Measurements from ENCODE around the gene UQCRQ.

DNA sequence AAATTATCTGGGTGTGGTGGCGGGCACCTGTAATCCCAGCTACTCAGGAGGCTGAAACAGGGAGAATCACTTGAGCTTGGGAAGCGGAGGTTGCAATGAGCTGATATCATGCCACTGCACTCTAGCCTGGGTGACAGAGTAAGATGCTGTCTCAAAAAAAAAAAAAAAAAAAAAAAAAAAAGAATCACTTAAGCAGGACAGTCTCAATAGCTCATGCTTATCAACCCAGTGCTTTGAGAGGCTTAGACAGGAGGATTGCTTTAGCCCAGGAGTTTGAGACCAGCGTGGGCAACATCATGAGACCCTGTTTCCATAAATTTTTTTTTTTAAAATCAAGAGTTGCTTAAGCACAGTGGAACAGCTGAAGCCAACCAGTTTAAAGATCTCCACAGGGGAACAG is 49.6 kb downstream of the UQCRQ start:
- TF ChIP-seq, protein P1, sequence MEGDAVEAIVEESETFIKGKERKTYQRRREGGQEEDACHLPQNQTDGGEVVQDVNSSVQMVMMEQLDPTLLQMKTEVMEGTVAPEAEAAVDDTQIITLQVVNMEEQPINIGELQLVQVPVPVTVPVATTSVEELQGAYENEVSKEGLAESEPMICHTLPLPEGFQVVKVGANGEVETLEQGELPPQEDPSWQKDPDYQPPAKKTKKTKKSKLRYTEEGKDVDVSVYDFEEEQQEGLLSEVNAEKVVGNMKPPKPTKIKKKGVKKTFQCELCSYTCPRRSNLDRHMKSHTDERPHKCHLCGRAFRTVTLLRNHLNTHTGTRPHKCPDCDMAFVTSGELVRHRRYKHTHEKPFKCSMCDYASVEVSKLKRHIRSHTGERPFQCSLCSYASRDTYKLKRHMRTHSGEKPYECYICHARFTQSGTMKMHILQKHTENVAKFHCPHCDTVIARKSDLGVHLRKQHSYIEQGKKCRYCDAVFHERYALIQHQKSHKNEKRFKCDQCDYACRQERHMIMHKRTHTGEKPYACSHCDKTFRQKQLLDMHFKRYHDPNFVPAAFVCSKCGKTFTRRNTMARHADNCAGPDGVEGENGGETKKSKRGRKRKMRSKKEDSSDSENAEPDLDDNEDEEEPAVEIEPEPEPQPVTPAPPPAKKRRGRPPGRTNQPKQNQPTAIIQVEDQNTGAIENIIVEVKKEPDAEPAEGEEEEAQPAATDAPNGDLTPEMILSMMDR (IDR thresholded peaks at IDR 0.05; ENCODE audit: low read length), result no peak
- no peak for TF ChIP-seq EZH2 (IDR thresholded peaks at IDR 0.05; ENCODE audit: borderline replicate concordance, low read length)

Measured in OCI-LY1 (cell line).